GM12878 (cell line): ENCODE data around the gene MDK. TPM values are rescaled to one million over a fixed set of nuclear protein-coding genes. Genes with fewer than 3 reads are reported as not detected.

Experiments
- ATAC-seq: fragments of 200-7000 bp; cut with Tn5 transposase; 3 replicates; pipeline ENCODE4 v1.9.1; 2020; ENCODE audit warnings: mild to moderate bottlenecking, moderate library complexity
- BruUV-seq: library from RNA; stranded (reverse); fragments of 400-500 nt; replicated peaks from 2 replicates; lab custom pipeline; 2021; lab: Mats Ljungman, UMichigan
- CTCF ChIA-PET: fragments of 300-600 bp; sonication (Branson Sonifier 250); formaldehyde crosslinking; extraction: SDS; loops from one replicate; lab custom pipeline; 2021; ENCODE audit warnings: inconsistent platforms; lab: Yijun Ruan, JAX
- POLR2A ChIA-PET: fragments of 350-600 bp; formaldehyde crosslinking; extraction: SDS; loops from one replicate; lab custom pipeline; 2021; ENCODE audit warnings: inconsistent platforms; lab: Charles Lee
- RAD21 ChIA-PET: fragments of 300-600 bp; sonication (Branson Sonifier 250); formaldehyde crosslinking; loops from one replicate; lab custom pipeline; 2023; ENCODE audit warnings: antibody characterized with exemption; ENCODE audit not compliant: unreplicated experiment; lab: Charles Lee
- SMC1A ChIA-PET: fragments of 300-600 bp; sonication (Branson Sonifier 250); formaldehyde crosslinking; loops from one replicate; lab custom pipeline; 2023; ENCODE audit not compliant: unreplicated experiment, uncharacterized antibody; lab: Charles Lee
- DNase-seq: peaks from one replicate; pipeline ENCODE4 v3.0.0-alpha.2; 2011; ENCODE audit warnings: low read depth, low spot score
- FAIRE-seq: peaks from 3 replicates; lab custom pipeline; 2011; peaks lifted over from hg19 to GRCh38; lab: Jason Lieb, UNC
- H2AFZ ChIP-seq: 2 replicates; pipeline ENCODE4 v1.6.0; 2011; ENCODE audit warnings: low read depth, low read length, control low read depth; ENCODE audit not compliant: control insufficient read depth
- H3K27ac ChIP-seq: 2 replicates; pipeline ENCODE4 v1.5.1; 2011; ENCODE audit warnings: control low read depth; ENCODE audit not compliant: control insufficient read depth, insufficient read depth
- H3K27me3 ChIP-seq, 2 experiments: replicated peaks in 1 of 2; 2 replicates each; pipeline versions ENCODE4 v1.6.0 to v1.6.1; 2011; ENCODE audit warnings: low read length in 1 of 2; ENCODE audit not compliant: control insufficient read depth in 2 of 2, insufficient read depth in 2 of 2
- H3K36me3 ChIP-seq, 2 experiments: 2 replicates each; pipeline ENCODE4 v1.5.1; 2011; ENCODE audit warnings: low read length in 1 of 2; ENCODE audit not compliant: control insufficient read depth in 2 of 2, insufficient read depth in 2 of 2
- H3K4me1 ChIP-seq: 2 replicates; pipeline ENCODE4 v1.6.1; 2011; ENCODE audit warnings: mild to moderate bottlenecking, low read length, moderate library complexity, mixed read lengths; ENCODE audit not compliant: control insufficient read depth, insufficient read depth
- H3K4me2 ChIP-seq: 2 replicates; pipeline ENCODE4 v1.6.0; 2011; ENCODE audit warnings: control low read depth; ENCODE audit not compliant: control insufficient read depth, insufficient read depth
- H3K4me3 ChIP-seq: fragments of 200-600 bp; sonication (generic); 2 replicates; pipeline ENCODE4 v1.5.1; 2016
- H3K79me2 ChIP-seq: 2 replicates; pipeline ENCODE4 v1.6.0; 2011; ENCODE audit warnings: low read length; ENCODE audit not compliant: control insufficient read depth, insufficient read depth
- H3K9ac ChIP-seq: 2 replicates; pipeline ENCODE4 v1.8.0; 2011; ENCODE audit warnings: low read length, control low read depth, mixed read lengths; ENCODE audit not compliant: control insufficient read depth, insufficient read depth
- H3K9me3 ChIP-seq: replicated peaks from 3 replicates; pipeline ENCODE4 v1.5.1; 2011; ENCODE audit warnings: mild to moderate bottlenecking, low read length; ENCODE audit not compliant: control insufficient read depth, insufficient read depth
- H4K20me1 ChIP-seq: 2 replicates; pipeline ENCODE4 v1.6.0; 2011; ENCODE audit not compliant: control insufficient read depth, insufficient read depth
- ESRRA ChIP-seq: IDR thresholded peaks from 2 replicates; pipeline ENCODE4 v1.6.1; 2012; ENCODE audit warnings: mild to moderate bottlenecking, low read length, improper control_type of control experiment
- EZH2 ChIP-seq: IDR thresholded peaks from 2 replicates; pipeline ENCODE4 v1.6.1; 2012; ENCODE audit warnings: low read depth, mild to moderate bottlenecking, control low read depth, inconsistent platforms, low read length, borderline replicate concordance; ENCODE audit not compliant: control insufficient read depth
- POLR2A ChIP-seq: IDR thresholded peaks from 2 replicates; pipeline ENCODE4 v1.6.1; 2011; ENCODE audit warnings: low read depth, mild to moderate bottlenecking, low read length
- RBBP5 ChIP-seq: fragments of 200-600 bp; sonication (generic); conservative IDR thresholded peaks from 2 replicates; pipeline ENCODE4 v1.6.1; 2016
- RELB ChIP-seq: fragments of 450-650 bp; IDR thresholded peaks from 2 replicates; pipeline ENCODE4 v1.6.1; 2017; ENCODE audit warnings: low read depth, mild to moderate bottlenecking, moderate library complexity
- SRF ChIP-seq, 2 experiments: IDR thresholded peaks; 2 replicates each; pipeline ENCODE4 v1.6.1; 2011; ENCODE audit warnings: low read depth in 2 of 2, low read length in 2 of 2, mild to moderate bottlenecking in 1 of 2, moderate library complexity in 1 of 2
- WGBS: methylation state at CpG from one replicate; pipeline ENCODE4 v1.1.6; 2016; ENCODE audit warnings: low lambda C conversion rate; ENCODE audit not compliant: insufficient replicate concordance, insufficient coverage; ENCODE audit errors: missing lambda C conversion rate; 5-methylcytosine and 5-hydroxymethylcytosine counted together
- in situ Hi-C: fragments of 300-500 bp; cut with MboI; formaldehyde crosslinking; loops from 9 replicates; pipeline ENCODE4 v1.14.3; 2018; ENCODE audit warnings: mixed read lengths
- intact Hi-C: fragments of 100-400 bp; cut with micrococcal nuclease; formaldehyde crosslinking; loops from one replicate; pipeline ENCODE4 v1.14.2; 2022; ENCODE audit not compliant: unreplicated experiment
- polyA plus RNA-seq, 11 experiments: library from polyadenylated mRNA; depleted of rRNA in 4 of 11; unstranded in 6 of 11; stranded (reverse) in 5 of 11; fragments of >200 nt; fragmentation: Nextera tagmentation in 4 of 11; fragmentation: Illumina TruSeq in 1 of 11; extraction: Ambion mirVana in 4 of 11; extraction: Trizol in 1 of 11; gene quantifications; 1 replicate in 1 of 11; 2 replicates in 10 of 11; pipeline versions ENCODE4 v1.2.1 to v1.2.3, GENCODE V29; 2011 to 2016; ENCODE audit warnings: inconsistent platforms in 2 of 11, missing spikeins in 2 of 11, low read depth in 1 of 11
- total RNA-seq, 4 experiments: library from RNA; depleted of rRNA in 3 of 4; stranded (reverse); fragments of >200 nt in 3 of 4; fragmentation: Illumina TruSeq in 1 of 4; extraction: Trizol in 1 of 4; gene quantifications; 2 replicates each; pipeline versions ENCODE4 v1.2.1 to v1.2.3, GENCODE V29; 2013 to 2021

The MDK gene
- total and polyA plus RNA-seq, 10 of the 15 experiments (the other 5 are each of a cell fraction or from before 2014, with no cell fraction given): 0.77 to 17.8 (median 9.9) TPM

DNA sequence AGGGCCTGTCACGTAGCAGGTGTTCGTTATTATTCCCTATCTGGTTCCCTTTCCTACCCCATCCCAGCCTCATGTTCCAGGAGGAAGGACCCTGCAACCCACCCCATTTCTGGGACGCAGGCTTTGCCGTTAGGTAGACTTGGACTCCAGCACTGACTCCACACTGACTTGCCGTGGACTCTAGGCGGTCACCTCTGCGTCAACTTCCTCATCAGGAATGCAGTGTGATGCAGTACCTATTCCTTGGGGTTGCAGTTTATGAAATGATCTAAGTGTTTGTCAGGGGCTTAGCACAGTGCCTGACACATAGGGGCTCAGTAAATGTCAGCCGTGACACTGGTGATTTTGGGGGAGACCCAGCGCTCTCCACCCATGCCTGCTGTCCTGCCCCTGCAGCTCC, 17.4 kb upstream of the MDK start (continued):
- no peak for TF ChIP-seq SRF (IDR thresholded peaks at IDR 0.05; ENCODE audit: low read depth in 2 of 2, low read length in 2 of 2)

DNA sequence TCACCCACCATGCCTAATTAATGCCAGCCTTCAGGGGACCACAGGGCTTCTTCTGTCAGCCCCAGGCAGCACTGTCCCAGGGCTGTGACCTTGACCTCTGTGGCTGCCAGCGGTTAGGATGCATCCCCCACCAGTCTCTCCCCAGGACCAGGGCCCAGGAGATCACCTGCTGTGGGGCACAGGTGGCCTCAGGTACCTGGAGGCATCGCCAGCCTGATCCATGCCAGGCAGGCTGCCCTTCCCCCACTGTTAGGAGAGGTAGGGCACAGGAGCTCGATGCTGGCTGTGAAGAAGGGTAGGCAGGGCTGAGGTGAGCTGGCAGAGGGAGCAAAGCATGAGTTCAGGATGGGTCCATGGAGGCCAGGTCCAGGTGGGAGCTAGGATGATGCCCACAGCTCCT, 16.7 kb upstream of the MDK start:
- H3K4me2 ChIP-seq: no peak overlapping the region
- no TSS peak for BruUV-seq
- H3K4me1 ChIP-seq: peaks cover 20% of the 10 kb centered on the region
- H3K4me3 ChIP-seq: no peak overlapping the region
- intact Hi-C loops (loop anchor here (5.0 kb wide), 1 partner anchor 127 kb away; no protein-coding TSS in a partner anchor), in situ Hi-C loops (no loop called here)
- no peak for ATAC-seq
- DNase-seq: no peak
- no peak for FAIRE-seq
- WGBS: 93% methylated on average over 3 of the region's 3 CpGs
- ChIA-PET CTCF (interaction anchor here (0.9 to 15.2 kb wide), 3 partner anchors 13 to 173 kb away, joined by 4 to 423 read pairs (median 5); partner anchors contain the start of gene DGKZ), RAD21 (interaction anchor here (0.8 to 3.0 kb wide), 5 partner anchors 13 to 126 kb away, joined by 3 to 17 read pairs (median 11); partner anchors contain the start of gene DGKZ), SMC1A (interaction anchor here (1.3 to 5.5 kb wide), 3 partner anchors 13 to 24 kb away, joined by 3 to 32 read pairs (median 6); partner anchors contain the start of gene DGKZ), POLR2A (interaction anchor here (1.2 kb wide), 1 partner anchor 17 kb away, joined by 4 read pairs; the partner anchor contains the start of gene DGKZ)
- TF ChIP-seq RELB: no peak
- TF ChIP-seq ESRRA: no peak
- TF ChIP-seq RBBP5: no peak
- TF ChIP-seq POLR2A: peak; percentile 36; the same call in 1 of the 2 replicates
- TF ChIP-seq EZH2: no peak
- no peaks in the 10 kb centered on the region for H4K20me1 ChIP-seq
- no peak overlapping the region for H3K27ac ChIP-seq
- H3K9me3 ChIP-seq: no peaks in the 10 kb centered on the region
- peaks cover 26% of the 10 kb centered on the region for H3K79me2 ChIP-seq
- no peaks in the 10 kb centered on the region for H3K27me3 ChIP-seq
- H2AFZ ChIP-seq: no peak overlapping the region
- no peak overlapping the region for H3K9ac ChIP-seq
- H3K36me3 ChIP-seq: peaks cover 9 to 18% of the 10 kb centered on the region in 2 experiments; a peak in 3 of 4 replicates
